Limb (tissue), 2 donors: Measurements from ENCODE around the gene CELSR3.

ENCODE experiments used
- DNase-seq, 2 donors: peaks; one replicate each; pipeline ENCODE4 v3.0.0-alpha.2; 2016; ENCODE audit errors: extremely low spot score in 2 of 2

Gene CELSR3

DNA sequence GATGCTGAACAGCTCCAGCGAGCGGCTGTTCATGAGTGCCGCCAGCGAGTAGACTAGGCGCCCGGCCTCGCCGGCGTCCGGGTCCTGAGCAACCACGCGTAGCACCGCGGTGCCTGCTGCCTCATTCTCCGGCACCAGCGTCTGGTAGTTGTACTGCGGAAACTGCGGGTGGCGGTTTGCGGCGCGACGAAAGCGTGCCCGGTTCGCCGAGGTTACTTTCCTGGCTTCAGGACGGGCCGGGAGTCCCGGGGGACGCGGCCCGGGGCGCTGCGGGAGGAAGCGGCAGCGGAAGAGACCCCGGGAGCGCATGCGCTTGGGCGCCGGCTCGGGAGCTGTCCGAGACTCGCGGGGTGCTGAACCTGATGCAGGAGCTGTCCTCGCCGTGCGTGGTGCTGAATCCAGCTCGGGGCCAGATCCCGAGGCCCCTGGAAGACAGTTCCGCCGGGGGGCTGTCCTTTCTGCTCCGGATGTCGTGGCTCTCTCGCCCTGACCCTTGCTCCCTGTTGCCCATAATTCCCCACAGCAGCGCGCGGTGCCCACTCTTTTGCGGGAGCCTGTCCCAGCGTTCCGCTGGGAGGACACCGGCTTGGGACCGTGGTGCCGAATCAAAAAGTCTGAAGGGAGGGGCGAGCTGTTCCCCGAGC lies 1.1 kb downstream of the CELSR3 start:
- DNase-seq, result peak; percentile 36 to 88

DNA sequence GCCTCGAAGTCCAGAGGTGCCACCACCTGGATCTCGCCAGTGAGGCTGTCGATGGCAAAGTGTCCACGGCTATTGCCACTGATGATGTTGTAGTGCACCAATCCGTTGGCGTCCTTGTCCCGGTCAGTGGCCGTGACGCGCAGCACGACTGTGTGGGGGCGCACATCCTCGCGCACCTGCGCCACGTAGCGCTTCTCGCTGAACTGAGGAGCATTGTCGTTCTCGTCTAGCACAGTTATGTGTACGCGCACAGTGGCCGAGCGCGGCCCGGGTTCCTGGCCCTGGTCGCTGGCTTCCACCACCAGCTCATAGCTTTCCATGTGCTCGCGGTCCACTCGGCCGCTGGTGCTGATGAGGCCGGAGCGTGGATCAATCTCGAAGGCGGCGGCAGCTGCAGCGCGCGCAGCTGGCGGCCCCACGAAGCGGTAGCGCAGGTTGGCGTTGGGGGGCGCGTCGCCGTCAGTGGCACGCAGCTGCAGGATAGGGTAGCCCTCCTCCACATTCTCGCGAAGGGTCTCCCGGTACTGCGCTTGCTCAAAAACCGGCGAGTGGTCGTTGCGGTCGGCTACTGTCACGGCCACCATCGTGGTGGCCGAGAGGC lies 1.8 kb downstream of the CELSR3 start:
- no peak for DNase-seq

DNA sequence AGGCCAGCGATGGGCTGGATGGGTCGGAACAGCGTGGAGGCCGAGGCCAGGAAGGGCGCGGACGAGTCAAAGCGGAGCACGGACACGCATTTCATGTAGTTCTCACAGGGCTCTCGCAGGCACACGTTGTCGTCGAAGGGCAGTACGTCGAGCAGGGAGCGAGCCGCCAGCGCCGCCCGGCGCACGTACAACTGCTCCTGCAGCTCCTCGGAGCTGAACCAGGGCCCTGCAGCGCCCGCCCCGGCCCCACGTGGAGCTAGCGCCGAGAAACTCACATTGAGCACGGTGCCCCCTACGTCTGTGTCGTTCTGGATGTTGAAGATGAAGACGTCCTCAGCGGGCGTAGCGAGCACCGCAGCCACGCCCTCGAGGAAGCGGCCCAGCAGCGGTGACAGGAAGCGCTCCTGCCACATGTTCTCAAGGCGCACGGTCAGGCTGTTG lies 5.8 kb downstream of the CELSR3 start:
- DNase-seq, result no peak

DNA sequence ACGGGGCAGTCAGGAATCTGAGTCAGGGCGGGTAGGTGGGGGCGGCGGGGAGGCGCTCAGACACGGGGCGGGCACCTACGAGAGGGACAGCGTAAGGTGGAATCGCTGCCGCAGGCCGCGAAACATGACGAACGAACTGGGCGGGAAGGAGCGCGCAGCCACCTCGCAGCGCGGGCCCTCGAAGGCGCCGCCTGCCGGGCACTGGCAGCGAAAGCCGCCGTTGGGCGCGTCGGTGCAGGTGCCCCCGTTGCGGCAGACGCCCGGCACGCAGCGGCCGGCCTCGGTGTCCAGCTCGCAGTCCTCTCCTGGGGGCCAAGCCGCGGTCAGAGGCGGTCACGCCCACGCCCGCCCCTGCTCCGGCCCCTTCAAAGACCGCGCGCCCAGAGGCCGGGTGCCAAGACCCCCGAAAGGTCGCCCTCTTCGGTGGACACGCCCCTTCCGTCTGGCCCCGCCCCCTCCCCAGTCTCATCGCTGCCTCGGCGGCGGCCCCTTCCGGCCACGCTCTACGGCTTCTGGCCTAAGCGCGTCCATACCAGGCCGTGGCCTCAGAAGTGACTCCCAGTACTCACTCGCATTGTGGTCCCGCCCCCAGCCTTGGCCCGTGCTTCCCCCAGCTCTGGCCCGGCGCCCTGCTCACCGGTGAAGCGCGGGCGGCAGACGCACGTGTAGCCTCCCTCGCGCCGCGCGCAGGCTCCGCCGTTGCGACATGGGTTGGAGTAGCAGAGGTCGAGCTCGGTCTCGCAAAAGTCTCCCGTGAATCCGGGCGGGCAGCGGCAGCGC lies 6.4 kb downstream of the CELSR3 start:
- peak; percentile 54 to 84 for DNase-seq

DNA sequence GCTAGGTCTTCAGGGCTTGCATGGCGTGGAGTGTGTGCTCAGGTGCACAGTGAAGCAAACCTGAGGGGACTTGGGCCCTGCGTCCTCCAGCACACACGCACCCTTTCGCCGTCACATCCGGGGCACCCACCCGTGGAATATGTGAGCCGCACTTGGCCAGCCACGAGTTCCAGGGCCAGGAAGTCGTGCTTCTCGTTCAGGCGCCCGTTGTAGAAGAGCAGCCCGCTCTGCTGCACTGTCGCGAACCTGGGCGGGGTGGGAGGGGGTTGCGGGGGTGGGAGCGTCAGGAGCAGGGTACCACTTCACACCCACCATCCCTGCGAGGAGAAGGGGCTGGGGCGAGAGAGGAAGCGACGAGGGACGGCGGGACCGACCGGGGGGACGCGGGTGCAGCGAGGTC lies 7.1 kb downstream of the CELSR3 start:
- no peak for DNase-seq

DNA sequence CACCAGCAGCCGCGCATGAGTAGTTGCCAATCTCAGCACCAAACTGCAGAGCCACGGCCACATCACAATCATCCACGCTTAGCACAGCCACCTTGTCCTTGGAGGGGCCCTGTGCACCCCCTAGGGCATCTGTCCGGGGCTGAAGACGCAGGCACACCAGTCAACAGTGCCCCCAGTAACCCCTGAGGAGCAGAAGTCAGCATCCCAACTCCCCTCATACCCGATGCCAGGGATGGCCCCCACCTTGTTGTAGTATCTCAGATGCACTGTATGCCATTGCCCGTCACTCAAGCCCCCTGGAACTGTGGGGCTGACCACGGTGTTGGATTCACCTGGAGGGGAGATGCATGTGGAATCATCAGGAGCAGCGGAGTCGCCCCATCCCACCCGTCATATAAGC lies 7.6 kb downstream of the CELSR3 start:
- DNase-seq, result no peak

DNA sequence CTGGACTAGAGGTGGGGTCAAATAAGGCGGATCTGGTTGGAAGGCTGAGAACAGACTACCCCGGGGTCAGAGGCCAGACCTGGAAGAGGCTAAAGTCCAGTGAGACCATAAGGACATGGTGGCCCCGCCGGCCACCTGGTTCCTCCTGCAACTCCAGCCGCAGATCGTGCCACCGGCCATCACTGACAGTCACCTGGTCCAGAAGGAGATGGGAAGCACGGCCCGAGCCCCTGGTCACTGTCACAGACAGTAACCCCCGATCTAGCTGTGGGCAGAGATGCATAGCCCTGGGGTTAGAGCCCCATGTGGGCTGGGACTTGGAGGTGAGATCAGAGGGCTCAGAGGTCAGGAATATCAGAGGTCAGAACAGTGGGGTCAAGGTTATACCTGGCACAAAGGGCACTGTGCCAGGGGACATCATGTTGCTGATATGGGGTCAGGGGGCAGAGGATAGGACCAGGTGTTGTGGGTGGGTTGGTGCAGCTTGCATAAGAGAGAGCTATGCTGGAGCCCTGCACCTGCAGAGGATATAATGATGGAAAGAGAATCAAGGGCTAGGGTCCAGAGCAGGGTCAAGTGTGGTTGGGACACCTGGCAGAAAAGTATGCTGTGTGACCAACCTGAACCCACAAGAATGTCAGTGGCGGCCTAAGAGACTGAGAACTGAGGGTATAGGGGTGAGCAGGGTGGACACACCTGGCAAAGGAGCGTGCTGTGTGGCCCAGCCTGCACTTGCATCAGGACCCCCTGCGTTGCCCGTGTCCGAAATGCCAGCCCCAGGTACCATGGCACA lies 9.6 kb downstream of the CELSR3 start:
- no peak for DNase-seq

DNA sequence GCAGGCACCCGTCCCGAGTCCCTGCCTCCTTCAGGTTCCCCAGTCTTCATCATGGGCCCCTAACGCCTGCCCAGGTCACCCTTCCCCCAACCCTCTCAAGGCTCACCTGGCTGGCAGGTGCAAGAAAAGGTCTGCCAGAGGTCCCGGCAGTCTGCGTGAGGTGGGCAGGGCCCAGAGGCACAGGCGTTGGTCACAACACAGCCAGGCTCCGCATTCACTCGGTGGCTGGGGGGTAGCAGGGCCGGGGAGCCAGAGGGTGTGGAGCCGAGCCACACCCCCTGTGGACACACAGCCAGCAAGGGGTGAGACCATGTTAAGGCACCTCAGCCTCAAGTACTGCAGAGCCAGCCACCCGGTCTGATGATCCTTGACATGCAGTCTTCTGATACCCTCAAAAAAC lies 10.9 kb downstream of the CELSR3 start:
- DNase-seq, result no peak

DNA sequence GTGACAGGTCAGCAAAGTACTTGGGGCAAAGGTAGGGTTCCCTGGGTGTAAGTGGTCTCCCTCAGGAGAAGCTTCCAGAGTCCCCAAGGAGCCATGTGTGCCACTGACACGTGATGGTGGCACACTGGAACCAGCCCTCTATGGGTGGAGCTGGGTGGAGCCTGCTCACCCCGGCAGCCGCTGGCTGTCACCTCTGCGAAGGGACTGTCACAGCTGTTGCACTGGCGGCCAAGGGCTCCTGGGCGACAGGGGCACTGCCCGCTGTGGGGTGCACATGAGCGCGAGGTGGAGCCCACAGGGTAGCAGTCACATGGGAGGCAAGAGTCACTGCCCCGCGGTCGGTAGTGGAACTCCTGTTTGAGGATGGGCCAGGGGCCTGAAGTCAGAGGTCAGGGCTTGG lies 12.0 kb downstream of the CELSR3 start:
- DNase-seq, result no peak

DNA sequence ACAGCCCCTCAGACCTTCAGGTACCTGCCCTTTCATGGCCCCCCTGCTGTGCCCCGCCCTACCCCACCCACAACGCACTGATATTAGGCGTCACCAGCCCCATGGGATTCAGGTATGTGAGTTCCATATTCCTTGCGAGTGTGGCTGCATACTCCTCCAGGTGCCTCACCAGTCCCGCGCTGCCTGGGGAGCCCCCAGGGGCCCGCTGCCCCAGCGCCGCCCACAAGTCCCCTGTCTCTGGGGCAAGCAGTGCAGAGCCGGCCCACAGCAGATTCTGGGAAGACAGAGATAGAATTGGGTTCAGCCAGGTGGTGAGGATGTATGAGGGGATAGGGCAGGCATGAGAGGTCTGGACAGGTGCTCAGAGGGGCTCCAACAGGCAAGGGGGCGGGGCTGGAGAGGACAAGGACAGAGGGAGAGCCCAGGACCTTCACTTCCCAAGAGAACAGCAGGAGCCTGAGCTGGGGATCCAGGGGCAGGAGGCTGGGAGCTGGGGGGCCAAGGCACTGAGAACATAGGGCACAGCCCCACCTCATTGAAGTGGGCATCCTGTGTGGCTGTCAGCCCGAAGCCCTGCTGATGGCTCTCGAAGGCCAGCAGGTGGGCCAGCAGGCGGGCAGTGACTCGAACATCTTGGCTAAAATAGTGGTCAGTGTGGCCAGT lies 14.4 kb downstream of the CELSR3 start:
- no peak for DNase-seq

DNA sequence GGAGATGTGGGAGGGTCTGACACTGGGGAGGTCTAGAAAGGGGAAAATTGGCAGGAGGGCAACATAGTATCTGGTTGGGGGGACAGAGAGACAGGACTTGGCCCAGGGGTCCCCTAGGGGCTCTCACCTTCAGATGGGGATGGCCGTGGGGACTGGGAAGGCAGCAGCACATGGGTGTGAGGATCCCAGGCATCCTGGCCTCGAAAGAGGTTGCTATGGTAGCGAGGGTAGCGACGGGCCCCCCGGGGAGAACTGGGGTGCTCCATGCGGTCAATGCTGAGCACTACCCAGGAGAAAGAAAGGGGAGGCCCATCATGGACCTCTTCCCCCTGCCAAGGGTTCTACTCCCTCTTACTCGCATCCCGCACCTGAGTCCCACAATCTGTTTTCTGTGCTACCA lies 15.0 kb downstream of the CELSR3 start:
- no peak for DNase-seq

DNA sequence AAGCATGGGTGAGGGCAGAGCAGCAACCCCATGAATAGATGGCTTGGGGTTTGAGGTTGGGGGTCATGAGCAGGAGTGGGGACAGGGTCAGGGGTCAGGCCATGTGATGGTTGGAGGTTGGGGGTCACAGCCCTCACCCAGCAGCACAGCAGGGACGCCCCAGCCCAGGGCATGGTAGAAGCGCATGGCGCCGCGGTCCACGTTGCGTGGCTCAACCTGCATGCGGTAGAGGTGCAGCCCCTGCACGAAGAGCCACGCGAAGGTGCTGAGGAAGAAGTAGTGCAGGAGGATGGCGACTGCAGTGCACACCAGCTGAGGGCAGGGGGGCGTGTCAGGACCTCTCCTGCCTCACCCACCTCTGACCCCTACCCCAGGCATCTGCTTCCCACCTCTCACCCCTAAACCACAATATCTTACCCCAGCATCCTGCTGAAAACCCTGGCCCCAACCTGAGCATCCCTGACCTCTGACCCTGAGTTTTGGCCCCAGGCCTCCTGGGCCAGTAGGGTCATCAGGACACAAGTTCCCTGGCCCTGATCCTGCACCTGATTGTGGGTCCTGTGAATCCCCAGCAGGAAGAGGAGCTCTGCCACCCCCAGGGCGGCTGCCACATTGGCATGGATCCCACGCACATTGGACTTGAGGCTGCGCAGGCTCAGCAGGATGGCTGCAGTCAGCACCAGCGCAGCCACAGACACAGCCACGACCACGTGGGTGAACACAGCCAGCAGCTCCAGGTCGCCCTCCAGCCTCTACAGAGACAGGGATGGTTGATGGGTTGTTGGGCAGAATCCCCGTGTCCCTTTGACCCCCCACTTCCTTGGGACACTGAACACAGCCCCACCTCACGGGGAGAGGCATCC lies 17.6 kb downstream of the CELSR3 start:
- DNase-seq, result no peak

DNA sequence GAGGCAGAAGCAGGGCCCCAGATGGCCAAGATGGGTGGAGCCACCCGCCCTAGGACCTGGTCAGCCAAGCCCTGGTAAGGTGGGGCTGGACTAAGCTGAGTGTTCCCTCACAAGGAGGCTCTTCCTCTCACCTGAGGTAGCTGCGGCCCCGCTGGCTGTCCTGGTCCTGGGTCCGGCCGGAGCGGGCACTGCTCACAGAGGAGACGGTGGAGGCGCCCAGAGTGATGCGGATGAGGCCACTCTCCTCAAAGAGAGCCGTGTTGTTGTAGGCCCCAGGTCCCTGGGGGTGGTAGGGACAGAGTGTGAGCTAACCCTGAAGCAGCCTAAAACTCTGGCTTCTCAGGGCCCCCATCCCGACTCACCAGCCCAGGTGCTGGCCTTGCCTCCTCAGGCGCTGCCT lies 20.1 kb downstream of the CELSR3 start:
- DNase-seq, result no peak

DNA sequence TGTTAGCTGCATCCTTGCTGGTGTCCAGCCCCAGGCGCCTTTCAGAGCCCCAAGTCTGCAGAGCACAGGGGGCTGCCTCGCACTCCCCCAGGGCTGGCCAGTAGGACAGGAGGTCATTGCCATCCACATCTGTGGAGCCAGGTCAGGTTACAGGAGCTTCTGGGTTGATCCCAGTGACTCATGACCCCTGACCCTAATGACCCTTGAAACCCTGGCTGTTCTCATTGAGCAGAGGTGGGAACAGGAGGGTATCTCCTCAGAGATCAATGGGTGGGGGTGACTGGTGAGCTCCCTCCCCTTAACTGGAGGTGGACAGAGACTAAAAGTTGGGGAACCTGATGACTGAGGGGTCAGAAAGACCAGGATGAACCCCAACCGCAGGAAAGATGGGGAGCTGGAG lies 21.3 kb downstream of the CELSR3 start:
- DNase-seq, result no peak

DNA sequence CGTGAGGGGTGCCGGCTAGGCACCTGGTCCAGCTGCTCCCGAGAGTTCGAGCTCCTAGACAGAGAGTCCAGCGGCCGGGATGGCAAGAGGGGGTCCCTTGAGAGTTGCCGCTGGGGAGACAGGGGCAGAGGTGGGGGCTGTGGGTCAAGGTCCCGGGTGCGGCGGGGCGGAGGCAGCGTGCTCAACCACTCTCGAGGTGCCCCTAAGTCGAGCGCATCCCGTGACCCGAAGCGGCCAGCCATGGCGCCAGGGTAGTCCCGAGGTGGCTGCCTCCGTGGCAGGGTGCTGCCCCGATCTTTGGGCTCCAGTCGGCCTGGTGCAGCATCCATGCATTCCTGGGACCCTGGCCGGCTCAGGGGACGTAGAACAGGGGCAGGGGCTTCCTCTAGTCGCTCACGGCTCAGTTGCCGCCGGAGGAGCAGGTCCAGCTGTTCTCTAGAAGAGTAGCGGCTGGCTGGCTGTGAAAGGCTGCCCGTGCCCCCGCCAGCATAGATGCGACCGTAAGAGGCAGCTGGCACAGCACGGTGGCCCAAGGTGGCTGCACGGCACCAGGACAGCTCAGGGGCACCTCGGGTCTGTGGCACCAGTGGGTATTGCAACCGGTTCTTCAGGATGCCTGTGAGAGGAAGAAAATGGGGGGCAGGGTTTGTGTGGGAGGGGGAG lies 22.6 kb downstream of the CELSR3 start:
- no peak for DNase-seq

DNA sequence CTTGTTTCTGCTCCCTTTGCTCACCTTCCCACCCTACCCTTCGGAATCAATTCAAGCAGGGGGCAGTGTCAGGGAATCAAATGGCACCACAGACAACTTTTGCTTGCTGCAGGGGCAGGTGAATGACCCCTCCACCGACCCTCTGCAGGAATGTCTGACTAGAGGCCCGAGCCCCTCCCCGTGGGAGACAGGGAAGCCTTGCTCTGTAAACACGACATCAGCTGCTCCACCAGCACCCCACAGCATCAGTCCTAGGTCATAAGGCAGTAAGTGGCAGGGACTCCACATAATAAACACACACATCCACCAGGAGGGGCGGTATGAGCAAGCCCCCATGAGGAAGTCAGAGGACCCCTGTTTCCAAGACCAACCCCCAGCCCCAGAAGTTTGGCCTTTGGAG lies 25.4 kb downstream of the CELSR3 start:
- DNase-seq, result no peak

DNA sequence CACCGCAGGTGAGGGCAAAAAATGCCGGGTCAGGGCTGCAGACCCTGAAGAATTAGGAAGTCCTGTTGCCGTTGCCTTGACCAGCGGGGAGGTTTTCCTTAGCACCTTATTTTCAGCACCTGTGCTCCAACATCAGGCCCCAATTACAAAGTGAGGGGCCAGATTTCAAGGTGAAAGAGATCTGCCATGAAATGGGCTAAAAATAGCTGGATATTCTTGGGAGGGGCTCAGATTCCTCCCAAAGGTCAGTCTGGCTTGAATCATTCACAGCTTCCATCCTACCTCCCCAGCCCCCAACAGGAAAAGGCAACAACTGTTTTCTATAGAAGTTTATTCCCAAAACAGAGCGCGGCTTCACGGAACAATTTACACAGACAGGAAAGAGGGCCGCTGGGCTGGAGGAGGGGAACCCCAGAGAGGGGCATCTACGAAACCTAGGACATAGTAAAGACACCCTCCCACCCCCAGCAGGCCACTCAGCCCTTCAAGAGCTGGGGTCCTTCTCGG lies 26.5 kb downstream of the CELSR3 start:
- no peak for DNase-seq

DNA sequence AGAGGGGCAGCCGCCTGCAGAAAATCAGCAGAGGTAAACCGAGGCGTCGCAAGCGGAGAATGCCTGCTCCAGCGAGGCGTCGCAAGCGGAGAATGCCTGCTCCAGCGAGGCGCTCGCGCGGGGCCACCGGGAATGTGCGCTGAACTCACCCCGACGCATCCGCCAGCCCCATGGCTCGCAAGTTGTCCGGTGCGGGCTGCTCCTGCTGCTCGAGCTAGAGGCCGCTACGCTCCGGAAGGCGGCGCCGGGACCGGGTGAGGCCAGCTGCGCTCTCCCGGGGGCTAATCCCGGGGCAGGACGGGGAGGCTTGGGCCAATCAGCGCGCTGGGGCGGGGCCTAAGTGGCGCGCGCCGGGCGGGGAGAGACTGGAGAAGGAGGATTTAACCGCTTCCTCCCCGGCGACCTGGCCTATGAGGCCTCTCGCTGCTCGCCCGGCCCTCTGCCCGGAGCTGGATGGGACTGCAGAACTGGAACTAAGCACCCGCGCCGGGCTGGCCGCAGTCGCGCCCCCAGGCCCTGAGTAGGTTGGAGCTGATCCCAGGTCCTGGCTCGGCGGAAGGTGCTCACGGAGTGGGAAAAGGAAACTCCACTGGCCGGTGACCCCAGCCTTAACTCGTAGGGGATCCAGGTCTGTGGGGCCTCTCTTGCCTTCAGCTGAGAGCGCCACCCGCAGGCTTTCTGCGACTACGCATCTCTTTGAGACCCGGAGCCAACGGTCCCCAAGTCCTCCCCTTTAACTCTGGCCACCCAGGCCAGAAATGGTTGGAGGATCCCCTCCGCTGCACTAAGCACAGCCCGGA lies 27.3 kb downstream of the CELSR3 start, which contains the start of gene SLC26A6:
TSS of gene SLC26A6 (minus strand) at position 240 of the 800 bp plus-strand sequence. CDS start at position 172, 68 bp downstream.
- DNase-seq, result peak; percentile 95 to 98
